Activated naive CD8-positive, alpha-beta T cell treated with anti-CD3 and anti-CD28 coated beads for 36 hours (primary cell): ENCODE data around the gene PIGM. TPM values are rescaled to one million over a fixed set of nuclear protein-coding genes. Genes with fewer than 3 reads are reported as not detected.
A peak's percentile ranks its signal among the peaks of the same experiment; 100 is the strongest.

Experiments used
- DNase-seq: peaks from one replicate; pipeline ENCODE4 v3.0.0; 2021
- H3K27ac Mint-ChIP-seq: one replicate; pipeline ENCODE4 v1.8.0; 2022; ENCODE audit warnings: mild to moderate bottlenecking, moderate library complexity, mixed read lengths
- H3K27me3 Mint-ChIP-seq: one replicate; pipeline ENCODE4 v1.8.0; 2022; ENCODE audit warnings: mild to moderate bottlenecking, mixed read lengths
- H3K36me3 Mint-ChIP-seq: one replicate; pipeline ENCODE4 v1.8.0; 2021; ENCODE audit warnings: mild to moderate bottlenecking, mixed read lengths
- H3K4me1 Mint-ChIP-seq: one replicate; pipeline ENCODE4 v1.8.0; 2021; ENCODE audit warnings: mixed read lengths
- H3K4me3 Mint-ChIP-seq: one replicate; pipeline ENCODE4 v1.8.0; 2022; ENCODE audit warnings: mild to moderate bottlenecking, moderate library complexity, mixed read lengths
- H3K9me3 Mint-ChIP-seq: one replicate; pipeline ENCODE4 v1.8.0; 2022; ENCODE audit warnings: mixed read lengths
- total RNA-seq, 2 experiments: library from RNA; stranded (reverse); gene quantifications; one replicate each; pipeline ENCODE4 v1.2.3, GENCODE V29; 2021

PIGM gene
- total RNA-seq, 2 experiments from 2014 or later, result 4.7 TPM

DNA sequence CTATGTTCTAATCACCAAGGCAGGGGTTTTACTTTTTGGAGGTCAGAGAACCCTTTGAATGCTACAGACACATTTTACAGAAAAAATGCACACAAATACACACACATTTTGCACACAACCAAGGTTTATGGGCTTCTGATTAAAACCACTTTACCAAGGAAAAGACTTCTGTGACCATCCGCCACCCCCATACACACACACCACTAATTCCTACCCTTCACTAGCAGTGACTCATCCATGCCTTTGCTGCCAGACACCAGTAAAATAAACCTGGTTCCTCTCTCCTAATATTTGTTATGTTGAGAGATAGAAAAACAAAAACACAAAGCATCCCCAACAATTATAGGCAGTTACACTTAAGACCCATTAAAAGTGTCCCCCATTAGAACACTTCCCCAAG, 12.9 kb downstream of the PIGM start:
- peaks cover 2% of the 10 kb centered on the region for H3K4me1 Mint-ChIP-seq

DNA sequence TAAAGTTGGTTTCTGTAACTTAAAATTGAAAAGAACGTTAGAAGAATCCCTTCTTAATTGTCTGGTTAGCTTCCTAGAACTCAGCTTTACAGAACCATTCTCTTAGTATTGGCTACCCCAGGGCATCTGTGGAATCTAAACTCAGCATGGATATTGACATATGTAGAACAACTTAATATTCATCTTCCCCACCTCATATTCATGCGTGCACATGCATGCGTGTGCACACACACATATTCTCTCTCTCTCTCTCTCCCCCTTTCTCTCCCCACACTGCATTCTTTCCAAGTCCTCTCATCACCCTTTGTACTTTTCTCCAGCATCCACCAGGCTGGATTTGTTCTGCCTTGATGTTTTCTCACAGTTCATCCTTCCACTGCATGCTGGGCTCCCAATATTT, 13.4 kb downstream of the PIGM start:
- H3K27ac Mint-ChIP-seq, result no peak overlapping the region
- H3K4me3 Mint-ChIP-seq, result no peak overlapping the region
- H3K36me3 Mint-ChIP-seq, result no peaks in the 10 kb centered on the region
- no peak for DNase-seq
- no peaks in the 10 kb centered on the region for H3K27me3 Mint-ChIP-seq
- peaks cover 2% of the 10 kb centered on the region for H3K4me1 Mint-ChIP-seq
- no peaks in the 10 kb centered on the region for H3K9me3 Mint-ChIP-seq

More for the DNA sequence above, 12.9 kb downstream of the PIGM start:
- Mint-ChIP-seq H3K27me3 (no peaks in the 10 kb centered on the region), H3K9me3 (no peaks in the 10 kb centered on the region), H3K36me3 (no peaks in the 10 kb centered on the region), H3K4me3 (no peak overlapping the region), H3K27ac (no peak overlapping the region)
- DNase-seq, result no peak

- Mint-ChIP-seq H3K4me3 (no peak overlapping the region), H3K27ac (no peak overlapping the region), H3K36me3 (no peaks in the 10 kb centered on the region), H3K9me3 (no peaks in the 10 kb centered on the region), H3K4me1 (peaks cover 2% of the 10 kb centered on the region), H3K27me3 (no peaks in the 10 kb centered on the region)
- DNase-seq, result no peak
Observed at GRCh38 chr1:160017592-160017991, 14.2 kb downstream of the PIGM start.

- no peaks in the 10 kb centered on the region for H3K9me3 Mint-ChIP-seq
- no peaks in the 10 kb centered on the region for H3K4me1 Mint-ChIP-seq
- no peak overlapping the region for H3K4me3 Mint-ChIP-seq
- no peak overlapping the region for H3K27ac Mint-ChIP-seq
- no peak for DNase-seq
- peaks cover 6% of the 10 kb centered on the region for H3K27me3 Mint-ChIP-seq
- H3K36me3 Mint-ChIP-seq, result no peaks in the 10 kb centered on the region
Observed at GRCh38 chr1:160011781-160012180, 20.0 kb downstream of the PIGM start.

- Mint-ChIP-seq H3K27me3 (peaks cover 6% of the 10 kb centered on the region), H3K27ac (no peak overlapping the region), H3K36me3 (no peaks in the 10 kb centered on the region), H3K4me1 (no peaks in the 10 kb centered on the region), H3K9me3 (no peaks in the 10 kb centered on the region), H3K4me3 (no peak overlapping the region)
- DNase-seq, result no peak
Observed at GRCh38 chr1:160009801-160010200, 22.0 kb downstream of the PIGM start.

DNA sequence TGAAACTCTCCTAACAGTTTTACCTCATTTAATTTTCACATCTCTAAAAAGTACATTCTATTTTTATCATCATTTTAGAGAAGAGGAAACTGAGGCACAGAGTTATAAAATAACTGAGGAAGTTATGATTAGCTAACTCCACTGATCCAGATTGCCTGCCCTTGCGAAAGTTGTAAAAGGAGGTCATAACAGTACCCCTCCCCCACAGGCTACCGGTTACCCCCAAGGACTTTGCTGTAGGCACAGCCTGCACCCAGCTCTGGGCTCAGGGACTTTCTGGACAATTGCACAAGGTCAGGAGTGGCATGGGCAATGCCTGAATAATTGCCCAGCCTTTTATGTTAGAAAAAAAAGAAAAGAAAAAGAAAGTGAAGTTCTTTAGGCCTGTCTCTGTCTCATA, 22.7 kb downstream of the PIGM start:
- Mint-ChIP-seq H3K9me3 (no peaks in the 10 kb centered on the region), H3K27ac (no peak overlapping the region), H3K4me3 (no peak overlapping the region), H3K36me3 (no peaks in the 10 kb centered on the region), H3K27me3 (peaks cover 6% of the 10 kb centered on the region), H3K4me1 (no peaks in the 10 kb centered on the region)
- no peak for DNase-seq

GRCh38 chr1:160007577-160008200, 24.1 kb downstream of the PIGM start:
- Mint-ChIP-seq H3K4me1 (no peaks in the 10 kb centered on the region), H3K9me3 (no peaks in the 10 kb centered on the region), H3K27me3 (peaks cover 6% of the 10 kb centered on the region), H3K36me3 (no peaks in the 10 kb centered on the region), H3K27ac (no peak overlapping the region), H3K4me3 (no peak overlapping the region)
- DNase-seq, result no peak

DNA sequence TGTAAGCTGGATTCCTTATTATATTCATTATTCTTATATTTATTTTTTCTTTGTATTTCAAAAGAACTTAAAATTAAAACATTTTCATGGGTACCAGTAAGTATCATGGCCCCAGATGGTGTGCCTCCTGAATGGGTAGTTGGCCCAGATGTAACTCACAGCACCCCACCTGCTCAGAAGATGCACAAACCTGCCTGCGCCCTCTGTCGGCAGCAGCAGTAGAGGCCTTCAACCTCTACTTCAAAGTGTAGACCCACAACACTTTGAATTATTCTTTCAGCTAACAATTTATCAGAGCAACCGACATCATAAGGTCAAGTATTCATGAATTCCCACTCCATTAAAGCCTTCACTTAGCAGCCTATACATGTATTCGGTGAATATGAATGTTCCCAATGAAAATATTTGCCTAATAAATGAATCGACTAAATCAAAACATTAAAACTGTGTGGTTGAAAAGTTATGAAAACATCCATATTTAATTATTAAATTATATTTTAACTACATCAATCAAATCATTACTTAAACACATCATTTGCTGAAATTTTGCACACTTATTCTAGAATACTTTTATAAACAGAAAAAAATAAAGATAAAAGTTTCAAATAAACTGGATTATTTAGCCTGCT, 25.4 kb downstream of the PIGM start:
- no peak overlapping the region for H3K27ac Mint-ChIP-seq
- peak; percentile 73 for DNase-seq
- no peaks in the 10 kb centered on the region for H3K9me3 Mint-ChIP-seq
- no peaks in the 10 kb centered on the region for H3K36me3 Mint-ChIP-seq
- no peaks in the 10 kb centered on the region for H3K27me3 Mint-ChIP-seq
- no peak overlapping the region for H3K4me3 Mint-ChIP-seq
- H3K4me1 Mint-ChIP-seq, result no peaks in the 10 kb centered on the region

- no peaks in the 10 kb centered on the region for H3K36me3 Mint-ChIP-seq
- no peak overlapping the region for H3K27ac Mint-ChIP-seq
- H3K4me3 Mint-ChIP-seq, result no peak overlapping the region
- DNase-seq, result no peak
- H3K4me1 Mint-ChIP-seq, result no peaks in the 10 kb centered on the region
- no peaks in the 10 kb centered on the region for H3K27me3 Mint-ChIP-seq
- no peaks in the 10 kb centered on the region for H3K9me3 Mint-ChIP-seq
Observed at GRCh38 chr1:160005070-160005469, 26.7 kb downstream of the PIGM start.

GRCh38 chr1:160004425-160004824, 27.4 kb downstream of the PIGM start:
- Mint-ChIP-seq H3K27ac (no peak overlapping the region), H3K4me3 (no peak overlapping the region), H3K9me3 (no peaks in the 10 kb centered on the region), H3K27me3 (no peaks in the 10 kb centered on the region), H3K36me3 (no peaks in the 10 kb centered on the region), H3K4me1 (no peaks in the 10 kb centered on the region)
- no peak for DNase-seq

DNA sequence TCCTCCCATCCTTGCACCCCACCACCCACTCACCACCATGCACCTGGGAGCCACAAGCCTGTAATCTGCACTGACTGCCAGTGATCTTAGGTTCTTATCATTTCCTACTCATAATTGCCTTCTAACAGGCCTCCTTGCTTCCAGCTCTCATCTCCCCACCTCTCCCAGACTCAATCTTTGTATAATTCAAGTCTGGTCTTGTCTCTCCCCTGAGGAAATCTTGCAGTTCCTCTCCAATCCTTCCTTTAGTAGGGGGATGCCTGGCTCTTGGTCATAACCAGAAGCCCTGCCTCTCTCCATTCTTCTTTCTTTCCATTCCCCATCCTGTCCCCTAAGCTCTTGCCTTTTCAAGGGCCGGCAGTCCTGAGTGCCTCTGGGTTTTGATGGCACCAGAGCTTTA, 27.8 kb downstream of the PIGM start:
- no peak for DNase-seq
- Mint-ChIP-seq H3K27ac (no peak overlapping the region), H3K4me3 (no peak overlapping the region), H3K27me3 (no peaks in the 10 kb centered on the region), H3K9me3 (no peaks in the 10 kb centered on the region), H3K36me3 (no peaks in the 10 kb centered on the region), H3K4me1 (no peaks in the 10 kb centered on the region)

DNA sequence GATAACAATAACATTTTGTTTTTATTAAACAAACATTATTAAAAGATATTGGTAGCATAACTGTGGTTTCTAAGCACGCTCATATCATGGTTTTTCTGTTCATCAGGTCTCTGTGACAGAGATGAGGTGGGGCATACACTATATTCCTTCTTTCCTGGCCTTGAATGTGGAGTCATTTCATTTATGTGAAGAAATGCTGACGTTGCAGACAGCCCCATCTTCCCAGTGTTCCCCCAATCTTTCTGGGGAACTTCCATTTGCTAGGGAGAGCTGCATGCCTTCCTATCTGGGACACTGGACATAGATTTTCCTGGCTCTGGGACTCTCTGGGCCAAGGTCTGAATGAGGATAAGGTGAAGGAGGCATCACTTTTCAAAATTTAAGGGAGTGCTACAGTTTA, 30.4 kb downstream of the PIGM start:
- H3K36me3 Mint-ChIP-seq, result no peaks in the 10 kb centered on the region
- no peaks in the 10 kb centered on the region for H3K4me1 Mint-ChIP-seq
- no peak for DNase-seq

GRCh38 chr1:159999204-159999603, 32.6 kb downstream of the PIGM start:
- Mint-ChIP-seq H3K27ac (no peak overlapping the region), H3K4me1 (no peaks in the 10 kb centered on the region), H3K27me3 (peaks cover 6% of the 10 kb centered on the region), H3K9me3 (no peaks in the 10 kb centered on the region), H3K4me3 (no peak overlapping the region), H3K36me3 (no peaks in the 10 kb centered on the region)
- DNase-seq, result no peak

More for the DNA sequence above, 30.4 kb downstream of the PIGM start:
- no peak overlapping the region for H3K27ac Mint-ChIP-seq
- H3K4me3 Mint-ChIP-seq, result no peak overlapping the region
- H3K9me3 Mint-ChIP-seq, result no peaks in the 10 kb centered on the region
- H3K27me3 Mint-ChIP-seq, result peaks cover 6% of the 10 kb centered on the region

DNA sequence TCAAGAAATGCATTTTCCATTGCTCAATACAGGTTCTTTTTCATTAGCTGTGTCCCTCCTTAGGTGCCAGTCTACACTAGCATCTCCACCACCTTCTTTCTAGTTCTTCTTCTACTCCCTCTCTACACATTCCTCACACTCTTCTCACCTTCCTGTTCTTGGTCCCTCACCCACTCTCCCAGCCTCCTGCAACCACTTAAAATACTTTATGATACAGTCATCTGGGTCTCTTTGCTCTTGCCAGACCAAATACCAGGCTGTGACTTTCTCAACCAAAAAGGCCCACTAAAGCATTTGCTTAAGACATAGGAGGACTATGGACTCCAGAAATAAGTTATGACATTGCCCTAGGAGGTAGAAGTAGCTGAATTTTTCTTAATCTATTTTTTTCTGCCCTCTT, 35.1 kb downstream of the PIGM start:
- Mint-ChIP-seq H3K27me3 (peaks cover 12% of the 10 kb centered on the region), H3K36me3 (no peaks in the 10 kb centered on the region), H3K27ac (no peak overlapping the region), H3K9me3 (no peaks in the 10 kb centered on the region), H3K4me3 (no peak overlapping the region), H3K4me1 (peaks cover 3% of the 10 kb centered on the region)
- no peak for DNase-seq

- H3K4me3 Mint-ChIP-seq, result no peak overlapping the region
- H3K9me3 Mint-ChIP-seq, result no peaks in the 10 kb centered on the region
- no peaks in the 10 kb centered on the region for H3K36me3 Mint-ChIP-seq
- H3K27ac Mint-ChIP-seq, result no peak overlapping the region
- peaks cover 12% of the 10 kb centered on the region for H3K27me3 Mint-ChIP-seq
- H3K4me1 Mint-ChIP-seq, result peaks cover 9% of the 10 kb centered on the region
- no peak for DNase-seq
Observed at GRCh38 chr1:159994896-159995295, 36.9 kb downstream of the PIGM start.

- DNase-seq, result no peak
- no peak overlapping the region for H3K4me3 Mint-ChIP-seq
- H3K27ac Mint-ChIP-seq, result no peak overlapping the region
- peaks cover 9% of the 10 kb centered on the region for H3K4me1 Mint-ChIP-seq
- no peaks in the 10 kb centered on the region for H3K36me3 Mint-ChIP-seq
- H3K27me3 Mint-ChIP-seq, result peaks cover 12% of the 10 kb centered on the region
- H3K9me3 Mint-ChIP-seq, result no peaks in the 10 kb centered on the region
Observed at GRCh38 chr1:159993911-159994310, 37.9 kb downstream of the PIGM start.
